ENCODE results near the gene MYB. TPM values are rescaled to one million over a fixed set of nuclear protein-coding genes. Genes with fewer than 3 reads are reported as not detected.

The MYB gene
- total RNA-seq, 2 donors from 2014 or later = 5.3 to 5.4 TPM

GRCh38 chr6:135224037-135224647 is 43.0 kb downstream of the MYB start:
- H3K27me3 Mint-ChIP-seq (ENCODE audit: insufficient read depth) = no peaks in the 10 kb centered on the region
- DNase-seq = no peak
- no peak overlapping the region for H3K9ac ChIP-seq (ENCODE audit: extremely low read depth, low read length, poor library complexity, severe bottlenecking)
- TF ChIP-seq, protein P1, sequence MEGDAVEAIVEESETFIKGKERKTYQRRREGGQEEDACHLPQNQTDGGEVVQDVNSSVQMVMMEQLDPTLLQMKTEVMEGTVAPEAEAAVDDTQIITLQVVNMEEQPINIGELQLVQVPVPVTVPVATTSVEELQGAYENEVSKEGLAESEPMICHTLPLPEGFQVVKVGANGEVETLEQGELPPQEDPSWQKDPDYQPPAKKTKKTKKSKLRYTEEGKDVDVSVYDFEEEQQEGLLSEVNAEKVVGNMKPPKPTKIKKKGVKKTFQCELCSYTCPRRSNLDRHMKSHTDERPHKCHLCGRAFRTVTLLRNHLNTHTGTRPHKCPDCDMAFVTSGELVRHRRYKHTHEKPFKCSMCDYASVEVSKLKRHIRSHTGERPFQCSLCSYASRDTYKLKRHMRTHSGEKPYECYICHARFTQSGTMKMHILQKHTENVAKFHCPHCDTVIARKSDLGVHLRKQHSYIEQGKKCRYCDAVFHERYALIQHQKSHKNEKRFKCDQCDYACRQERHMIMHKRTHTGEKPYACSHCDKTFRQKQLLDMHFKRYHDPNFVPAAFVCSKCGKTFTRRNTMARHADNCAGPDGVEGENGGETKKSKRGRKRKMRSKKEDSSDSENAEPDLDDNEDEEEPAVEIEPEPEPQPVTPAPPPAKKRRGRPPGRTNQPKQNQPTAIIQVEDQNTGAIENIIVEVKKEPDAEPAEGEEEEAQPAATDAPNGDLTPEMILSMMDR (conservative IDR thresholded peaks at IDR 0.05) = no peak
- H3K27me3 ChIP-seq (ENCODE audit: control insufficient read depth, insufficient read depth, low read length, poor library complexity, severe bottlenecking) = no peaks in the 10 kb centered on the region
- H3K27ac ChIP-seq (ENCODE audit: low read depth, low read length) = no peak overlapping the region
- no peaks in the 10 kb centered on the region for H3K9me3 ChIP-seq (ENCODE audit: control insufficient read depth, low read length)
- WGBS, 2 experiments (ENCODE audit: insufficient coverage in 1 of 2, insufficient read length in 1 of 2) = 70 to 90% methylated on average over 2 to 6 of the region's 6 CpGs
- no peak overlapping the region for H3K4me3 ChIP-seq (ENCODE audit: low read length)
- H3K4me1 ChIP-seq (ENCODE audit: control insufficient read depth, insufficient read depth, low read length) = no peaks in the 10 kb centered on the region
- H3K9me3 Mint-ChIP-seq = no peaks in the 10 kb centered on the region
- H3K4me3 Mint-ChIP-seq = no peak overlapping the region
- H3K36me3 ChIP-seq (ENCODE audit: control insufficient read depth, insufficient read depth, low read length) = no peaks in the 10 kb centered on the region
- H3K4me1 Mint-ChIP-seq = no peaks in the 10 kb centered on the region
- no peak overlapping the region for H3K27ac Mint-ChIP-seq
- peaks cover 4% of the 10 kb centered on the region for H3K36me3 Mint-ChIP-seq (ENCODE audit: low read depth)

GRCh38 chr6:135225911-135226310 is 44.8 kb downstream of the MYB start:
- Histone ChIP-seq H3K9me3 (ENCODE audit: control insufficient read depth, low read length) (no peaks in the 10 kb centered on the region), H3K27me3 (ENCODE audit: control insufficient read depth, insufficient read depth, low read length, poor library complexity, severe bottlenecking) (no peaks in the 10 kb centered on the region), H3K9ac (ENCODE audit: extremely low read depth, low read length, poor library complexity, severe bottlenecking) (no peak overlapping the region), H3K4me1 (ENCODE audit: control insufficient read depth, insufficient read depth, low read length) (peaks cover 2% of the 10 kb centered on the region), H3K36me3 (ENCODE audit: control insufficient read depth, insufficient read depth, low read length) (no peaks in the 10 kb centered on the region), H3K27ac (ENCODE audit: low read depth, low read length) (no peak overlapping the region), H3K4me3 (ENCODE audit: low read length) (no peak overlapping the region)
- WGBS, 2 experiments (ENCODE audit: insufficient coverage in 1 of 2, insufficient read length in 1 of 2) = 80 to 91% methylated on average over 1 to 5 of the region's 5 CpGs
- no peak for DNase-seq
- Mint-ChIP-seq H3K27ac (no peak overlapping the region), H3K9me3 (no peaks in the 10 kb centered on the region), H3K27me3 (ENCODE audit: insufficient read depth) (no peaks in the 10 kb centered on the region), H3K36me3 (ENCODE audit: low read depth) (no peaks in the 10 kb centered on the region), H3K4me1 (peaks cover 5% of the 10 kb centered on the region), H3K4me3 (no peak overlapping the region)
- TF ChIP-seq, protein P1 (conservative IDR thresholded peaks at IDR 0.05) = no peak

DNA sequence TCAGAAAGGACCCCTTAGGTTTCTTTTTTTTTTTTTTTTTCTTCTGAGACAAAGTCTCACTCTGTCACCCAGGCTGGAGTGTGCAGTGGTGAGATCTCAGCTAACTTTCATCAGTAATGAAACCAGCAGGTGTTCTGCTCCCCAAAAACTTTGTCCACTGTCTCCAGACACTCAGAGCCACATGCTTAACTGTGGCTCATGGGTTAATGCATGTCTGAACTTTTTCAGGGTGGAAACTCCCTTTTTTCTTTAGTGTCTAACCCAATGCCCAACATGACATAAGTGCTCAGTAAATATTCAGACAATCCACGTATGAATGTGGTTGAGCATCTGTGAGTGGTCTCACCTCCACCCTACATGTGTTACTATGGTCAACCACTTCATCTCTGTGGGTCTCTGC is 45.4 kb downstream of the MYB start:
- no peak overlapping the region for H3K9ac ChIP-seq (ENCODE audit: extremely low read depth, low read length, poor library complexity, severe bottlenecking)
- no peaks in the 10 kb centered on the region for H3K9me3 Mint-ChIP-seq
- H3K36me3 ChIP-seq (ENCODE audit: control insufficient read depth, insufficient read depth, low read length) = no peaks in the 10 kb centered on the region
- no peak overlapping the region for H3K27ac ChIP-seq (ENCODE audit: low read depth, low read length)
- no peak overlapping the region for H3K4me3 ChIP-seq (ENCODE audit: low read length)
- H3K9me3 ChIP-seq (ENCODE audit: control insufficient read depth, low read length) = no peaks in the 10 kb centered on the region
- H3K27me3 ChIP-seq (ENCODE audit: control insufficient read depth, insufficient read depth, low read length, poor library complexity, severe bottlenecking) = no peaks in the 10 kb centered on the region
- no peak overlapping the region for H3K27ac Mint-ChIP-seq
- H3K36me3 Mint-ChIP-seq (ENCODE audit: low read depth) = no peaks in the 10 kb centered on the region
- 97 to 100% methylated on average over 1 of the region's 1 CpG for WGBS, 2 experiments (ENCODE audit: insufficient coverage in 1 of 2, insufficient read length in 1 of 2)
- no peaks in the 10 kb centered on the region for H3K27me3 Mint-ChIP-seq (ENCODE audit: insufficient read depth)
- peaks cover 9% of the 10 kb centered on the region for H3K4me1 Mint-ChIP-seq
- DNase-seq = no peak
- peaks cover 8% of the 10 kb centered on the region for H3K4me1 ChIP-seq (ENCODE audit: control insufficient read depth, insufficient read depth, low read length)
- TF ChIP-seq, protein P1 (conservative IDR thresholded peaks at IDR 0.05) = no peak
- H3K4me3 Mint-ChIP-seq = no peak overlapping the region

Measured in endodermal cell (in vitro differentiated cells).